ENCODE measurements around the gene CHD1. TPM values are rescaled to one million over a fixed set of nuclear protein-coding genes. Genes with fewer than 3 reads are reported as not detected.

CHD1 gene
- polyA plus RNA-seq, 10 donors = 23.1 to 42.0 (median 33.3) TPM

GRCh38 chr5:98905857-98906688 lies 22.7 kb downstream of the CHD1 start:
- DNase-seq = peak; percentile 31 to 63 (median 43)

DNA sequence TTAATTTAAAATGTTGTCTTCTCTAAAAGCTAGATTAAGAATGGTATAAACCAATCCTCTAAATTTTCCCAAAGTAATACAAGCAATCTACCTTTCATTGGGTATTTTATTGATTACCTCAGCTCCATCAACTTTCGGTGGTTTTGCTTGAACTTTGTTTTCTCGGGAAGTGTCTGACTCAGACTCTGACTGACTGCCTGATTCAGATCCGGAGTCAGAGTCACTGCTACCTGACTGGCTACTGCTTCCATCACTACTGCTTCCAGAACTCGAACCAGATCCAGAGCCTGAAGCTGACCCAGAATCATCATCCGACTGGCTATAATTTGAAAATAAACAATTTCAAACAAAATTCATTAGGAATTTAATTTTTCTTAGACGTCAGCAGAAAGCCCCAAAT lies 24.0 kb downstream of the CHD1 start:
- no peak for DNase-seq

- peak in 1 of 3 donors; percentile 15 for DNase-seq
Observed at GRCh38 chr5:98902733-98903132, 26.1 kb downstream of the CHD1 start.

DNA sequence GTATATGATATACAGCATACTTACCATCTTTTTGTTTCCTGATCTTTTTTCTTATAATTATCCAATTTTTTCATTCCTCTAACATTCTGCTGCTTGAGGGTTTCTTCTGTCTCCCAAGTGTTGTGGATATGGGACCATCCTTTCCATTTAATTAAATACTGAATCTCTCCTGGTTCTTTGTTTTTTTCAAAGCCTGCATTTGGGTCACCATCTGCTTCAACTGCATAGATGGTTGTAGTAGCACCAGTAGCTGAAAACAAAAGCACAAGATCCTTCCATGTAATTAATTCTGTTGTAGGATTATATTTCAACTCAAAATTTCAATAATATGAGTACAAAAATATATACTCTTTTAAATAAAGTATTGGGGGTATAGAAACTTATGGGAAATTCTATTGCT lies 29.4 kb downstream of the CHD1 start:
- DNase-seq = no peak

- no peak for DNase-seq
Observed at GRCh38 chr5:98898743-98899142, 30.1 kb downstream of the CHD1 start.

- no peak for DNase-seq
Observed at GRCh38 chr5:98891591-98891990, 37.2 kb downstream of the CHD1 start.

DNA sequence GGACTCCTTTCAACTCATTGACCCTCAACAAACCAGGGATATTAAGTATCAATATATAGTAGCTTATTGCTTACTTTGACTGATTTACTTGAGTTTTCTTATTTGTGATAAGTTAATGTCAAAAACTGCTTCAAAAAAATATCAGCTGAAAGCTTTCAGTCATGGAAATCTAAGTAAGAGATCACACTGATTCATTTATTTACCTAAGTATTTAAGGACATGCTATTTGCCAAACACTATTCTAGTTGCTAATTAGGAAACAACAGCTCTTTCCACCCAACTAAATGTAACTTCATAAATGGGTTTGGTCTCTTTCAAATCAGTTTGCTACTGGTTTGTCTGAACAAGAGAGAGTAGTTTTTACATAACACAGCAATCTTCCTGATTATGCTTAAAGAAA lies 48.2 kb downstream of the CHD1 start:
- no peak for DNase-seq

DNA sequence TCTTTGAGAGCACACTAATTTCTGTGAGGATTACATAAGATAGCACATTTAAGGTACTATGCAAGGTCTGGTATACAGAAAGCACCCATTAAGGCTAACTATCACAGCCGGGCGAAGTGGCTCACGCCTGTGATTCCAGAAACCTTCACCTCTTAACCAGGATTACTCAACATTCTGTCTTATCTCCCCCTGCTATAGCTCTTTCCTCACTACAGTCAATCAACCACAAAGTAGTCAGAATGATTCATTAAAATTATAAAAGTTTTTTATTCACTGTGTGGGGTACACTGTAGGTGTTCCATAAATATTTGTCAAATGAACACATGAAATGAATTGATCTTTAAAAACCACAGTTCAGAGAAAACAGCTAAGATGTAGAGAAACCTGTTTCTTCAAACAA lies 48.7 kb downstream of the CHD1 start:
- DNase-seq = no peak

GRCh38 chr5:98877600-98877999 lies 51.2 kb downstream of the CHD1 start:
- DNase-seq = no peak

DNA sequence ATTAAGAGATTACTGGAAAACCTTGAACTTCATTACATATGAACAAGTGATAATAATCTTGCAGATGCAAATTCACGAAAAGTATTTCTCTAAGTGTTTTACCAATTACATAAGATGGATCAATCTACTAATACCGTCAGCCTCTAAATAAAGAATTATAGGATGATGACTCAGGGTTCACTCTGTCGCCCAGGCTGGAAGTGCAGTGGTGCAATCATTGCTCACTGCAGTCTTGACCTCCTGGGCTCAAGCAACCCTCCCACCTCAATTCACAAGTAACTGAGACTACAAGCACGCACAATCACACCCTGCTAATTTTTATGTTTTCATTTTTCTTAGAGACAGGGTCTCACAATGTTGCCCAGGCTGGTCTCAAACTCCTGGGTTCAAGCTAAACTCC lies 56.1 kb downstream of the CHD1 start:
- DNase-seq = no peak

GRCh38 chr5:98865690-98866089 lies 63.1 kb downstream of the CHD1 start:
- no peak for DNase-seq

DNA sequence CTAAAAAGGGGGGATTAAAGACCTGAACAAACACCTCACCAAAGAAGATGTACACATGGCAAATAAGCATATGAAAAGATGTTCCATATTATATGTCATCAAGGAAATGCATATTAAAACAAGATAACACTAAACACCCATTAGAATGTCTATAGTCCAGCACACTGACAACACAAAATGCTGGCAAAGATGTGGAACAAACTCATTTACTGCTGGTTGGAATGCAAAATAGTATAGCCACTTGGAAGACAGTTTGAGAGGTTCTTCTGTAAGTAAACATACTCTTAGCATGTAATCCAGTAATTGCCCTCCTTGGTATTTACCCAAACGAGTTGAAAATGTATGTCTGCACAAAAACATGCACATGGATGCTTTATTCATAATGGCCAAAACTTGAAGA lies 81.8 kb downstream of the CHD1 start:
- no peak for DNase-seq

- DNase-seq = no peak
Observed at GRCh38 chr5:98846520-98846919, 82.3 kb downstream of the CHD1 start.

DNA sequence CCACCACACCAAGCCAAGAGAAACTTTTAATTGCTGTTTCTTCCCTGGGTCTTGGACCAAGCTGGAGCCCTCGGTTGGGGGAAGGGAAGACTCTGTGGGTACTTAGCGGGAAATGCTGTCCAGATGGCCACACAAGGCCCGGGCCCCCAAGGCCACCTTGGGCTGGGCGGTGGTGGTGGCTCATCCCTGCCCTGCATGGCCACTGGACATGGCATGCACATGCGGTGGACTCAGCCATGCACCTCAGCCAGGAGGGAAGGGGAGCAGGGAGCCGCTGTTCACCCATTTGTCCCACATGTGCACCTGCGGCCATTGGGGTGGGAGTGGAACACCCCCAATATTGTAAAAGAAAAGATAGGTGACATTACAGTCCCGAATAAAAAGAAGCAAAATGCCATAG lies 82.9 kb downstream of the CHD1 start:
- no peak for DNase-seq

- DNase-seq = no peak
Observed at GRCh38 chr5:98844865-98845264, 83.9 kb downstream of the CHD1 start.

DNA sequence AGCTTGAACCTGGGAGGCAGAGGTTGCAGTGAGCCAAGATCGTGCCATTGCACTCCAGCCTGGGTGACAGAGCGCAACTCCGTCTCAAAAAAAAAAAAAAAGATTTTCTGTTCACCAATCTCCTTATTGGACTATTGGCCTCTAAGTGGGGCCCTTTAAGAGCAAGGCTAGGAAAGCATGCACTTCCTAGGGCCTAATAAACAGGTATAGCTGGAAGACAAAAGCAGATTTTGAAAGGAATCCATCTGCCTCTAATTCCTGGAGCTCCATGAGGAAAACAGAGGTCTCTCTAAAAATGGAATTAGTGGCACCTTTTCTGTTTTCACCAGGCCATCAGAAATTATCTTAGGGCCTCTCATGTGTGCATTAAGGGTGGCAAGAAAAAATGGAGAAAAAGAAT lies 85.3 kb downstream of the CHD1 start:
- no peak for DNase-seq

GRCh38 chr5:98840946-98841345 lies 87.9 kb downstream of the CHD1 start:
- no peak for DNase-seq

DNA sequence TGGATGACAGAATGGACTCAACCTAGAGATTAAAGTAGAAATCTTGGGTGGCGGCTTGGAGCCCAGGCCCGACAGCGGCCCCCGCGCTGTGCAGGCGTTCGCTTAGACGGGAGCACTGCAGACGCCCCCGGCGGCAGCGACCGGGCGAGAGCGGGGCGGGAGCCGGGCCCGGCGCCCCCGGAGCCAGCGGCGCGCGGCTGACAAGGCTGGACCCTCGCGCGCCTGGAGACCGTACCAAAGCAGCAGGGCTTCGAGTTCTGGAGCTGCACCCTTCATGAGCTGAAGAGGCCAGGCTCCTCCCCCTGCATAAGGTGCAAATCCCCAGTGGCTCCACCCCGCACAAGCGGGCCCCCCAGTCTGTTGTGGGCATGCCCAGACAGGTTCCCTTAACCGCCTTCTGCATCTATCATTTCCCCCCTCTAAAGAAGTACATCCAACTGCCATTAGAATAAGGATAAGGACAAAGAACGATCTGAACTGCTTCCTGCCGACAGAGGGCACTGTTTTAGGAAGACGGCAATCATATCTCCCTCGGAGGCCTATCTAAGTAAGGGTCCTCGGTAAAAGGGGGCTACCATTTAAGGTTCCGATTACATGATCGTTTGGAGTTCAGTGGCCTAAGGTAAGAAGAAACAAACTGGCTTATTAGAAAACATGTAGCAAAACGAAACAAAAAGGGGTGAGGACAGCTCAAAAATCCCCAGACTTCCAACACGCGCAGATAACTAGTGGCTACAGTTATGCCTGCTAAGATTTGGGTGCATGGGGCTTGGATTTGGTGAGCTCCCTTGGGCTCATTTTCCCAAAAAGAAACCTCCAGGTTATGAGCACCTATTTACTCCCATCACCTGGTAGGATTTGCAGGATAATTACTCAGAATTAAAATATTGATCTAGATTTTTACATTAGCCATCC lies 89.1 kb downstream of the CHD1 start:
- peak in 1 of 3 donors; percentile 32 for DNase-seq

DNA sequence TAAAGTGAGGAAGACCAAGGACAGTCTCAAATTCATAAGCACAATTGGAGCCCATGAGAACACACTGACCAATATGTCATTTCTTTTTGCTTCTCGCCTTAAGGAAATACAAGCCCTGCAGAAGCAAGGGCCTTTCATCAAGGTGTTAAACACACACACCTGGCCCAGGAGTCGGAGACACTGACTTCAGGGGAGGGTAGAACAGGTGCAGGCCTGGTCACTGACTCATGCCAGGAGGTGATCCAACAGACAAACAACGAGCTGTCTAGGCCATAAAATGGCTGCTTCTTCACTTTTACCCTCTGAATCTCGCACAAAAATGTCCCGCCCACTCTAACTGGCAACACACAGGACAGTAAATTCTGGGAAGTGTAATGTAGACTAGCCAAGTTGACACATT lies 92.6 kb downstream of the CHD1 start:
- no peak for DNase-seq

- DNase-seq = no peak
Observed at GRCh38 chr5:98827588-98828284, 101.1 kb downstream of the CHD1 start.

- peak; percentile 37 to 63 (median 47) for DNase-seq
Observed at GRCh38 chr5:98827161-98827560, 101.6 kb downstream of the CHD1 start.
